HG03442 (cell line): ENCODE measurements around the gene AGAP3.

Source experiments
- ATAC-seq: cut with Tn5 transposase; IDR thresholded peaks from one replicate; pipeline ENCODE4 v1.9.1; 2021; ENCODE audit warnings: mild to moderate bottlenecking, moderate library complexity; ENCODE audit not compliant: unreplicated experiment

Gene AGAP3

GRCh38 chr7:151179287-151179860, 93.1 kb downstream of the AGAP3 start:
- no peak for ATAC-seq

- no peak for ATAC-seq
Observed at GRCh38 chr7:151179946-151180345, 93.7 kb downstream of the AGAP3 start.

GRCh38 chr7:151181011-151181431, 94.7 kb downstream of the AGAP3 start:
- ATAC-seq = no peak

- no peak for ATAC-seq
Observed at GRCh38 chr7:151185762-151186639, 99.7 kb downstream of the AGAP3 start.

- ATAC-seq = no peak
Observed at GRCh38 chr7:151186640-151187408, 100.5 kb downstream of the AGAP3 start, which contains the start of gene ASB10. TSS of gene ASB10 (minus strand) at chr7:151187250. CDS start at chr7:151187130, 120 bp downstream.

- no peak for ATAC-seq
Observed at GRCh38 chr7:151187409-151188251, 101.4 kb downstream of the AGAP3 start.

GRCh38 chr7:151188252-151188542, 101.9 kb downstream of the AGAP3 start:
- ATAC-seq = no peak

GRCh38 chr7:151189038-151189437, 102.8 kb downstream of the AGAP3 start:
- ATAC-seq = no peak

GRCh38 chr7:151191544-151191943, 105.3 kb downstream of the AGAP3 start:
- ATAC-seq = no peak

GRCh38 chr7:151192002-151192539, 105.8 kb downstream of the AGAP3 start:
- no peak for ATAC-seq

- no peak for ATAC-seq
Observed at GRCh38 chr7:151193203-151193978, 107.1 kb downstream of the AGAP3 start.
